Measurements from ENCODE around the gene WNT3A.

WNT3A gene

DNA sequence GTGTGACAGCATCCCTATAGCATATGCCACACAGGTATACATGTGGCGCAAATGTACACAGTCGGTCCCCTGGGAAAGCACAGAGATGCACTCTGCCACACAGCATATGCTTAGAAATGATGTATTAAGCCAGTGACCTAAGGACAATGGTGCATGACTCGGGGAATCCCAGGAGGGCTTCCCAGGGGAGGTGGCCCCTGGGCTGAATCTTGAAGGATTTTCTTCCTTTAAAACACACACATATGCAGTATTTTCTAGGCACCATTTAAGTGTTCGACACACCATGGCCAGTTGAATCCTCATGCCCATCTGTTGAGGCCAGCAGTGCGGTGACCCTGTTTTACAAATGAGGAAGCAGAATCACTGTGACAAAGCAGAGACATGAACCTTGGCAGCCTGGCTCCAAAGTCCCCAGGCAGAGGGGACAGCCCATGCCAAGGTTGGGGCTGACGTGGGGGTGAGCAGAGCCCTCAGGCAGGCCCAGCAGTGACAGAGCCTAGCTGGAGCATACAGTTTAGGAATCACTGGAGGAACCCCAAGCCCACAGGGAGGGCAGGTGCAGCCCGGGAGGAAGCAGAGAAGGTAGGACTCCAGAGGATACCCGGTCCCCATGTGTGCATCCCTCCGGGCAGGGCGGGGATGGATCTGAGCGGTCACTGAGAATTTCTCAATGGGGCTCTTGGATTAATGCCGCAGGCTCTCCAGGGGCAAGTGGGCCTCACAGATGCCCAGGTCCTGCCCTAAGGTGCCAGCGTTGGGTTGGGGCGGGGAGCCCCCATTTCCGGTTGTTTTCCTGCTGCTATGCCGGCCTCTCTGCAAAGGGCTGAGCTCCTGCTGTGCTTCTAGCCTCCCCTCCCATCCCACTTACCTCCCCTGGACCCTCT, 28.4 kb downstream of the WNT3A start:
- DNase-seq = no peak

DNA sequence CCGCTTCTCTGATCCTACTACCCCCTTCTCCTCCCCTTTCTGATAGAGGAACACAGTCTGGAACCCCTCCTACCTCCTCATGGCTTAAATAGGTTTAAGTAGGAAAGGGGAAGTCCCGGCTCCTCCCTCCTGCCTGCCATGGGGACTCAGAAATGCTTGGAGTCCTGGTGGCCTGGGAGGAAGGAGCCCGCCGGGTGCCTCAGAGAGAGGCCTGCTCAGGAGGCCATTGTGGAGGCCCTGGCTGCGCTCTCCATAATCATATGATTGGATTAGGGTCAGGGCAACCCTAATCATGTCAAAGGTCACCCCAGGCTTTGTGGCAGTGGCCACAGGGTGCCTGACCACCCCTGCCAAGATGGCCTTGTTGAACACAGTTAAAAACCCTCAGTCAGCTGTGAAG, 29.0 kb downstream of the WNT3A start:
- no peak for DNase-seq

DNA sequence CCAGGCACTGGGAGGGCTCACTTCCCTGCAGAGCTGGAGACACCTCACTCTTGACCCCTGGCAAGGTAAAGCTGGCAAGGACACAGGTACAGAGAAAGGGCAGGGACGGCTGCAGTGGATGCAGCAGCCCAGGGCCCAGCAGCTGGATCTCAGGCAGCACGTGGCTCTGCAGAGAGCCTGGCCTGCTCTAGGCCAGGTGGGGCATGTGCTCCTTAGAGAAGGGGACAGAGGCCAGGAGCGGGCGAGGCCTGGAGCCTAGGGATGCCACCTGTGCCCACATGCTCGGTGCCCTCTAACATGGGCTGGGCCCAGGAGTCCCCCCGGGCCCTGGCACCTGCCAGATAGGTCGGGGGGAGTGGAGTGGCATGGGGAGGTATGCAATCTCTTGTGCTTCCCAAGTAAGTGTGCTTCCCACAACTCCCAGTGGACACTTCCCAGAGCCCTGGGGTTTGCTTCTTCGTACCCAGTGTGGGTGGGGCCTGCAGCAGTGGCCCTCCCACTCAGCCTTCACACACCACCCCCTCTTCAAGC, 30.0 kb downstream of the WNT3A start:
- DNase-seq = no peak

- no peak for DNase-seq
These were observed 30.9 kb downstream of the WNT3A start for GRCh38 chr1:228037401-228038386.

- no peak for DNase-seq
These were observed 31.7 kb downstream of the WNT3A start for GRCh38 chr1:228038387-228039005.

GRCh38 chr1:228039006-228039903, 32.5 kb downstream of the WNT3A start:
- no peak for DNase-seq

GRCh38 chr1:228039986-228040385, 33.2 kb downstream of the WNT3A start:
- DNase-seq = no peak

DNA sequence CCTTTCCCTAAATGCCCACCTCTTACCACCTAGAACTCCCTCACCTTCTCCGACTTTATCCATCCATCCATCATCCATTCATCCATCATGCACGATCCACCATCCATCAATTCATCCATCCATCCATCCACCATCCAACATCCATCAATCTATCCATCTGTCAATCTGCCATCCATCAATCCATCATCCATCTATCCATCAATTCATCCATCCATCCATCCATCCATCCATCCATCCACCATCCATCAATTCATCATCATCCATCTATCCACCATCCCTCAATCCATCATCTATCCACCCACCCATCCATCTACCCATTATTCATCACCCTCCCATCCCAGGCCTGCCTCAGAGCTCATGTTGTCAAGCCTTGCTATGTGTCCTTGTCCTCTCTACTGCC, 34.5 kb downstream of the WNT3A start:
- DNase-seq = no peak

GRCh38 chr1:228042508-228042907, 35.7 kb downstream of the WNT3A start:
- no peak for DNase-seq

- DNase-seq = no peak
These were observed 36.6 kb downstream of the WNT3A start for GRCh38 chr1:228043281-228043848.

DNA sequence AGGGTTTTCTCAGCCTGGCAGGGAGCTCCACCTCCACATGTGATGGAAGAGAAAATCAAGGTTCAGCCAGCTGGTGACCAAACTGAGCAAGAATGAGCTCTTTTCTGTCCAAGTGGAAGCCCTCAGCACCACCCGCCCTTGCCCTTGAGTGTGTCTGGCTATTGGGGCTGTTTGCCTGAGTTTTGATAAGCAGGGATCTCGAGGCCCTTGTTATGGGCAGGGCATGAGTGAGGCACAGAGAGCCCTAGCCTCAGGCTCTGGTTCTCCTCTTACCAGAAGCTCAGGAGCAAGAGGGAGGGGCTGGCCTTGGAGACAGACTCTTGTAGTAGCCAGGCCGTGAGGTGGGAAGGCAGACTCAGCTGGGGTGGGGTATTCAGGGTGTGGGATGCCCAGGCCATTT, 38.2 kb downstream of the WNT3A start:
- DNase-seq = no peak

DNA sequence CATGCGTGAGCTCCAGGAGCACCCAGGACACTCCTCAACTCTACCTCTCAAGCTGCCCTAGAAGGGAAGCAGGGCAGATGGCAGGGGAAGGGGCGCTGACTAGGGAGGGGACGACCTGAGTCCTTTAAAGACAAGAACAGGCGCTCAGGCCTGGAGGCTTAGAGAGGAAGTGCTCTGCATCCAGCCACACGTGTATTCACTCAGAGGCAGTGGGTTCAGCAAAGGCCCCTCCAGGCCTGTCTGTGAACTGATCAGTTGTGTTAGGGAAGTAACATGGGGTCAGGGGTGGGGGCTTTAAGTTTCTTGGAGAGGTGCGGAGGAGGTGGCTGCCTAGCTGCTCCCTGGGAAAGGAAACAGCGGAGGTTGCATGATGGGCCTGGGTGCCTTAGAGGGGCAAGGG, 38.6 kb downstream of the WNT3A start:
- DNase-seq = no peak

DNA sequence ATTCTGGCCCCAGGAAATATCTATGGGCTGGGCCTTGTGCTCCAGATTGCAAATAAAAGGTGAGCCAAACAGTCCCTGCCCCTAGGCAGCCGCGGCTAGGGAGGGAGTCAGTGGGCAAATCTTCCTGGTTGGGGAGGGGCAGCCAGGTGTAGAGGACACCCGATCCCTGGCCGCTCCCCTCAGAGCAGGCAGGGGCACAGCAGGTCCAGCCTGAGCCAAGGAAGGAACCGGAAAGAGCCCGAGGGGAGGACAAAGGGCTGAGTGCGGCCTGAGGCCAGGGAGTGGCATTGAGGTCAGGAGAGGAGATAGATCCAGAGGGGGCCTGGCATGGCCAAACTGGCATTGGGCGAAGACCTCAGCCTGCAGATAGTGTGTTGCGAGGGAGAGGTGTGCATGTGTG, 39.1 kb downstream of the WNT3A start:
- no peak for DNase-seq

DNA sequence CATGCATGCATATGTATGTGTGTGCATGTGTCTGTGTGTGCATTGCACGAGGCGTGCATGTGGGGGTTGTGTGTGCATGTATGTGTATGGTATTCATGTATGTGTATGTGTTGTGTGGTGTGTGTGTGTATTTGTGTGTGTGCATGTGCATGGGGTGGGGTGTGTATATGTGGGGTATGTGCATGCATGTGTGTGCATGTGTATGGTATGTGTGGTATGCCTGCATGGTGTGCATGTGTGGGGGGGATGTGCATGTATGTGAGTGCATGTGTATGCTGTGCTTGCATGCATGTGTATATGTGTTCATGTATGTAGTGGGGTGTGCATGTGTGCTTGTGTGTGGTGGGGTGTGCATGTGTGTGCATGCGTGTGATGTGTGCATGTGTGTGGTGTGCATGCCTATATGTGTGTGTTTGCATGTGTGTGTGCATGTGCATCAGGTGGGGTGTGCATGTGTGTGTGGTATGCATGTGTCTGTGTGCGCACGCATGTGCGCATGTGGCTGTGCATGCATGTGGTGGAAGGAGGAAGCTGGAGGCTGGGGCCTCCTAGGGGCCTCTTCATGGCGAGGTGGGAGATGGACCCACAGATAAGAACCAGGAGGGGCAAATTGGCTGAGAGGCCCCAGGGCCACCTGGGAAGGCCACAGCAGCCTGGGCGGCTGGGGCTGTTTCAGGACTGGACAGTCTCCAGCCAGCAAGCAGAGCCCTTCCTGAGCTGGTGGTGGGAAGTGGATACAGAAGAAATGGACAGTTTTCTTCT, 39.8 kb downstream of the WNT3A start:
- no peak for DNase-seq

GRCh38 chr1:228047183-228047466, 40.3 kb downstream of the WNT3A start:
- no peak for DNase-seq

- DNase-seq = no peak
These were observed 41.3 kb downstream of the WNT3A start for GRCh38 chr1:228048120-228048519.

DNA sequence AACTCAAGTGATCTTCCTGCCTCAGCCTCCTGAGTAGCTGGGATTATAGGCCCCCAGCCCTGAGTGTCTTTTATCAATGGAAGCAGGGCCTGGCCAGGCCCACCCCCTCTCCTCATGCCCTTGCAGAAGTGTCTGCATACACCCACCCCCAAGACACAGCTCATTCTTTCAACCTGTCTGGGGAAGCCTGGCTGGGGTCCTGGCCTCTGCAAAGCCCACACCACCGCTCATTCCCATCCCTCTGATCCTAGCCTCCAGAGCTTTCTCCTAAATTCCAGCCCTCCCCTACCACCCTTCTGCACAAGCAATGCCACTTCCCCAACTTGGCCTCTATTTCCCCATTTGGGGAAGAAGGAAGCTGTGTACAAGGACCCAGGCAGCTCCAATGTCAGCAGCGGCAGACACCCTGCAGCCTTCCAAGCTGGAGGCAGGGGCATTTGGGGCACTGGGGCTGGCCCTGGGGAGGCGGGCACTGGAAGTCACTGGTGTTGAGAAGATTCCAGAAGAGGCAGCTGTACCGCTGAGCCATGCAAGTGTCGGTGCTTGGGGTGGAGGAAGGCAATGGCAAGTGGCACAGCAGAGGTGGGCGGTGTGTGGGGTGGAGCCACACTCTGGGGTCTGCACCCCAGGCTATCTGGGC, 42.0 kb downstream of the WNT3A start:
- no peak for DNase-seq

DNA sequence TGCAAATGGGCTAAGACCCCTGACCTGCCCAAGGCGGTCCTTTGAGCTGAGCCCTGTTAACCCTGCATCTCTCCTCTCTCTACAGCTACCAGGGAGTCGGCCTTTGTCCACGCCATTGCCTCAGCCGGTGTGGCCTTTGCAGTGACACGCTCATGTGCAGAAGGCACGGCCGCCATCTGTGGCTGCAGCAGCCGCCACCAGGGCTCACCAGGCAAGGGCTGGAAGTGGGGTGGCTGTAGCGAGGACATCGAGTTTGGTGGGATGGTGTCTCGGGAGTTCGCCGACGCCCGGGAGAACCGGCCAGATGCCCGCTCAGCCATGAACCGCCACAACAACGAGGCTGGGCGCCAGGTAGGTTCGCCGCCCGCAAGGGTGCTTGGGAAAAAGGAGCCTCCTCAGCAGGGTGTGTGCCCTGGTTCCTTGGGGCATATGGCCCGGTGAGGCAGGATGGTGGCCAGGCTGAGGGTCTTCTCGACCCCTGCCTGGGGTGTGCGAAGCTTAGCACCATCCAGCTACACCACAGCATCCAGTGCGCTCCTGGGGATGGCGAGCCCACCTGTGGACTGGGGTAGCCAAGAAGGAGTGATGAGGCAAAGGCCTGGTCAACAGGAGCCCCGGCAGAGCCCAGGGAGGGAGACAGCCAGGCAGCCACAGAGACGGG, 43.9 kb downstream of the WNT3A start:
- DNase-seq = no peak

DNA sequence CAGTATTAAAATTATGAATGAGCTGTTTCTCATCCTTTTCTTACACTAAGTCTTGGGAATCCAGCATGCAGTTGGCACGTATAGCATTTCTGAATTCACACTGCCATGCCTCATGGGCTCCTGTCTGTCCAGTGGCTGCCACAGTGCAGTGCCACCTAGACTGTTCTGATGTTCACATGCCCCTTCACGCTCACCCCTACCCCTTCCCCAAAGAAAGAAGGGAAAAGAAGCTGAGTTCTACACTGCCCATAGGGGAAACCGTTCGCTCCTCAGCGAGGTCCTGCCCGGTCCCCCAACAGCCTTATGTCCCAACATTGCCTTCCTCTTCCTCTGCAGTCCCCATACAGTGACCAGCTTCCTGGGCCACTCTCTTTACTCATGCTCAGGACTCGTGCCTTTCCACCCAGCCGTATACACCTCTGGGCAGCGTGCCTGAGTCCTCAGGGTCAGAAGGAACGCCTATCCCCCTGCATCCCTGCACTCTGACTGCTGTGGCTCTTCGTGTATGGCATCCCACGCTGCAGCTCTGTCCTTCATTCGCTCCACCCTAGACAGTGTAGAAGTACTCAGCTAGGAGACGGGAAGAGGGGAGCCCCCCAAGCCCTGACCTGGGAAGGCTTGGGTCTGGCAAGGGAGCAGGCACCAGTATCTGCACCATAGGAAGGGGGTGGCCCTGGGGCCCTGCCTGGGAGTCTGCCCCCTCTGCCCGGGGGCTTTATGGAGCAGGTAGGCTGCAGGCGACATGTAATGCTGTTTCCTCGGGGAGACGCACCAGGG, 51.6 kb downstream of the WNT3A start:
- no peak for DNase-seq
